NT2/D1 (cell line): Measurements from ENCODE around the gene REPIN1.

Experiments used
- YY1 ChIP-seq: IDR thresholded peaks from 2 replicates; pipeline ENCODE4 v1.6.1; 2011; ENCODE audit not compliant: insufficient read length, insufficient read depth
- ZNF274 ChIP-seq: IDR thresholded peaks from 2 replicates; pipeline ENCODE4 v1.6.1; 2011; ENCODE audit warnings: mild to moderate bottlenecking, low read depth, low read length

DNA sequence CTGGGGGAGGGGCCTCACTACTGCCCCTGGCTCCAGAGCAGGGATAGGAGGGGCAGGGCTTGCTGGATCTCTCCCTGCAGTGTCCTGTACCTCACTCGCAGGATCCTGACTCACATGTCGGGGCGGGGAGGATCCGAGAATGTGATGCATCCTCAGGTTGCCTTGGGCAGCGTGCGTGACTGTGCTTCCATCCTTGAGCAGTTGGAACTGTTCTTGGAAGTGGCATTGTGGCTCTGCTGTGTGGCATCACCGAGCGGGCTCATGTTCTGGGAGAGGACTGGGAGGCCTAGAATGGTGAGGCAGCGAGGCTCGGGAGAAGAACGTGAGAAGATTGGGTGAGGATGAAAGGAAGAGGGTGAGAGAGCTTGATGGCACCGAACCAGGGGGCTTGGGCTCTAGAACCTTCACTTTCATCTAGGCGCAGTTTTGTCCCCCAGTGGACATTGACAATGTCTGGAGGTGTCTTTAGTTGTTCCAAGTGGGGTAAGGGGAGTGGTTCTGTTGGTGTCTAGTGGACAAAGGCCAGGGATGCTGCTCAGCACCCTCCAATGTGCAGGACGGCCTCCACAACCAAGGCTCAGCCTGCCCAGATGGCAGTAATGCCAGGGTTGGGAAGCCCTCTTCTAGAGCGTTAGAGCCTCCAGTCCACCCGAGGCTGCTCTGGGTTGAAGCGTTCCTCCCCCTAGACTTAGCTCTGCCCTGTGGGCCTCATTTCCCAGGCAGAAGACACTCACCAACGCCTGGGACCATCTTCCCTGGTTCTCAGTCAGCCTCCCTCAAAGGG is 35.6 kb upstream of the REPIN1 start:
- no peak for TF ChIP-seq ZNF274
- TF ChIP-seq YY1: no peak
